Kidney (tissue), 14 donors: ENCODE results near the gene USP6NL. TPM values are rescaled to one million over a fixed set of nuclear protein-coding genes. Genes with fewer than 3 reads are reported as not detected.
A peak's percentile ranks its signal among the peaks of the same experiment; 100 is the strongest.

Experiments used
- DNase-seq, 5 donors: peaks; one replicate each; pipeline ENCODE4 v3.0.0-alpha.2; 2013 to 2020
- FAIRE-seq: peaks from 2 replicates; lab custom pipeline; 2012; peaks lifted over from hg19 to GRCh38; lab: Jason Lieb, UNC
- H3K27ac ChIP-seq, 2 donors: one replicate each; pipeline ENCODE4 v1.7.0; 2013; ENCODE audit warnings: low read depth in 2 of 2, low read length in 2 of 2, inconsistent platforms in 1 of 2
- H3K27me3 ChIP-seq: one replicate; pipeline ENCODE4 v1.7.1; 2013; ENCODE audit warnings: low read length, inconsistent platforms; ENCODE audit not compliant: control insufficient read depth, insufficient read depth
- H3K36me3 ChIP-seq, 3 donors: one replicate each; pipeline versions ENCODE4 v1.7.0 to v1.7.1; 2013; ENCODE audit warnings: low read length in 3 of 3, control low read depth in 1 of 3, inconsistent platforms in 1 of 3; ENCODE audit not compliant: insufficient read depth in 3 of 3, control insufficient read depth in 2 of 3
- H3K4me1 ChIP-seq, 3 donors: one replicate each; pipeline versions ENCODE4 v1.7.0 to v1.7.1; 2013; ENCODE audit warnings: low read length in 3 of 3, inconsistent platforms in 1 of 3, low read depth in 1 of 3; ENCODE audit not compliant: control insufficient read depth in 2 of 3, insufficient read depth in 2 of 3
- H3K4me3 ChIP-seq, 3 donors: one replicate each; pipeline versions ENCODE4 v1.7.0 to v1.8.1; 2013; ENCODE audit warnings: low read length in 3 of 3, control low read depth in 1 of 3, inconsistent platforms in 1 of 3
- H3K9ac ChIP-seq, 3 donors: one replicate each; pipeline versions ENCODE4 v1.7.0 to v1.7.1; 2013; ENCODE audit warnings: low read length in 3 of 3, control low read depth in 1 of 3, inconsistent platforms in 1 of 3
- H3K9me3 ChIP-seq, 3 donors: one replicate each; pipeline versions ENCODE4 v1.7.0 to v1.7.1; 2013; ENCODE audit warnings: low read length in 3 of 3, control low read depth in 1 of 3, inconsistent platforms in 1 of 3; ENCODE audit not compliant: control insufficient read depth in 2 of 3, insufficient read depth in 1 of 3
- CTCF ChIP-seq: IDR thresholded peaks from 3 replicates; pipeline ENCODE4 v1.5.1; 2012; ENCODE audit warnings: mild to moderate bottlenecking, moderate library complexity, borderline replicate concordance; ENCODE audit not compliant: insufficient read depth; ENCODE audit errors: extremely low read depth
- intact Hi-C: fragments of 100-400 bp; cut with DNase I; formaldehyde crosslinking; loops from one replicate; pipeline ENCODE4 v1.11.1; 2022
- polyA plus RNA-seq: library from polyadenylated mRNA; stranded (reverse); fragments of 350-450 nt; fragmentation: Illumina TruSeq; extraction: RNeasy Lipid Tissue Mini Kit (QIAGEN cat#74804); gene quantifications from one replicate; pipeline ENCODE4 v1.2.3, GENCODE V29; 2014; ENCODE audit warnings: low read depth, low replicate concordance; ENCODE audit not compliant: insufficient read depth
- total RNA-seq: library from RNA; stranded (reverse); fragmentation: NEBNext Ultra II Directional; extraction: Animal tissue kit (Norgen Biotek cat#: 25700); gene quantifications from one replicate; pipeline ENCODE4 v1.2.1, GENCODE V29; 2021
- donor health status: control.
- donor health status: control.
- donor health status: control.
- donor health status: control.
- donor health status: control.
- donor health status: DM: yes; HTN: yes; CAD: no.
- donor health status: Normal renal cell carcinoma (clear cell type).

USP6NL gene
- total and polyA plus RNA-seq, 2 donors from 2014 or later, result 4.5 to 17.7 TPM

GRCh38 chr10:11638055-11638698 lies 26.7 kb upstream of the USP6NL start:
- no peak for FAIRE-seq
- Histone ChIP-seq H3K4me1 (no peaks in the 10 kb centered on the region), H3K4me3 (no peak overlapping the region), H3K36me3 (no peaks in the 10 kb centered on the region), H3K9me3 (no peaks in the 10 kb centered on the region), H3K27me3 (no peaks in the 10 kb centered on the region), H3K27ac (no peak overlapping the region), H3K9ac (no peak overlapping the region)
- no peak for DNase-seq
- intact Hi-C loops, result no loop called here
- no peak for TF ChIP-seq CTCF

- Histone ChIP-seq H3K9ac (no peak overlapping the region), H3K27me3 (no peaks in the 10 kb centered on the region), H3K27ac (no peak overlapping the region), H3K9me3 (no peaks in the 10 kb centered on the region), H3K4me3 (no peak overlapping the region), H3K4me1 (no peaks in the 10 kb centered on the region), H3K36me3 (no peaks in the 10 kb centered on the region)
- intact Hi-C loops, result no loop called here
- TF ChIP-seq CTCF, result no peak
- FAIRE-seq (no peak), DNase-seq (peak in 2 of 5 donors; percentile 25 to 52)
These were observed 25.4 kb upstream of the USP6NL start for GRCh38 chr10:11636697-11637303.

- Histone ChIP-seq H3K4me3 (peak overlapping the region in 2 of 3 donors; percentile 22 to 45), H3K4me1 (no peaks in the 10 kb centered on the region), H3K9me3 (no peaks in the 10 kb centered on the region), H3K27ac (no peak overlapping the region), H3K9ac (no peak overlapping the region), H3K27me3 (no peaks in the 10 kb centered on the region), H3K36me3 (no peaks in the 10 kb centered on the region)
- DNase-seq (no peak), FAIRE-seq (no peak)
- TF ChIP-seq CTCF, result no peak
- intact Hi-C loops, result no loop called here
These were observed 20.6 kb upstream of the USP6NL start for GRCh38 chr10:11631890-11632587.
